Measurements from ENCODE around the gene TMEM140. TPM values are rescaled to one million over a fixed set of nuclear protein-coding genes. Genes with fewer than 3 reads are reported as not detected.

The TMEM140 gene
- total and polyA plus RNA-seq, 2 donors from 2014 or later = 28.2 to 31.3 TPM

GRCh38 chr7:135213831-135214230 lies 66.0 kb downstream of the TMEM140 start:
- Histone ChIP-seq H3K9ac (ENCODE audit: low read length in 3 of 3) (no peak overlapping the region), H3K9me3 (ENCODE audit: control insufficient read depth in 2 of 3, insufficient read depth in 1 of 3, low read length in 3 of 3) (no peaks in the 10 kb centered on the region), H3K27me3 (ENCODE audit: control insufficient read depth, insufficient read depth, low read length) (no peaks in the 10 kb centered on the region), H3K4me3 (ENCODE audit: low read length in 3 of 3) (no peak overlapping the region), H3K4me1 (ENCODE audit: control insufficient read depth in 2 of 3, insufficient read depth in 2 of 3, low read depth in 1 of 3, low read length in 3 of 3) (peaks cover 7 to 12% (median 9%) of the 10 kb centered on the region in 3 donors), H3K27ac (ENCODE audit: low read depth in 2 of 2, low read length in 2 of 2) (peak overlapping the region; percentile 7 to 27), H3K36me3 (ENCODE audit: control insufficient read depth in 2 of 3, insufficient read depth in 3 of 3, low read length in 3 of 3) (no peaks in the 10 kb centered on the region)
- TF ChIP-seq CTCF (IDR thresholded peaks at IDR 0.05; ENCODE audit: borderline replicate concordance, extremely low read depth, insufficient read depth) = no peak
- FAIRE-seq (no peak), DNase-seq (no peak)
- intact Hi-C loops (cut with DNase I) = no loop called here

GRCh38 chr7:135215180-135215579 lies 67.3 kb downstream of the TMEM140 start:
- no peak overlapping the region for H3K4me3 ChIP-seq (ENCODE audit: low read length in 3 of 3)
- no peaks in the 10 kb centered on the region for H3K36me3 ChIP-seq (ENCODE audit: control insufficient read depth in 2 of 3, insufficient read depth in 3 of 3, low read length in 3 of 3)
- FAIRE-seq = no peak
- peak overlapping the region; percentile 18 to 32 for H3K27ac ChIP-seq (ENCODE audit: low read depth in 2 of 2, low read length in 2 of 2)
- H3K4me1 ChIP-seq (ENCODE audit: control insufficient read depth in 2 of 3, insufficient read depth in 2 of 3, low read depth in 1 of 3, low read length in 3 of 3) = peaks cover 7 to 9% (median 8%) of the 10 kb centered on the region in 3 donors
- no peaks in the 10 kb centered on the region for H3K27me3 ChIP-seq (ENCODE audit: control insufficient read depth, insufficient read depth, low read length)
- no peak overlapping the region for H3K9ac ChIP-seq (ENCODE audit: low read length in 3 of 3)
- no peak for TF ChIP-seq CTCF (IDR thresholded peaks at IDR 0.05; ENCODE audit: borderline replicate concordance, extremely low read depth, insufficient read depth)
- intact Hi-C loops (cut with DNase I) = no loop called here
- H3K9me3 ChIP-seq (ENCODE audit: control insufficient read depth in 2 of 3, insufficient read depth in 1 of 3, low read length in 3 of 3) = no peaks in the 10 kb centered on the region
- DNase-seq = no peak

- FAIRE-seq (no peak), DNase-seq (no peak)
- no peak overlapping the region for H3K9ac ChIP-seq (ENCODE audit: low read length in 3 of 3)
- no peaks in the 10 kb centered on the region for H3K27me3 ChIP-seq (ENCODE audit: control insufficient read depth, insufficient read depth, low read length)
- intact Hi-C loops (cut with DNase I) = no loop called here
- peaks cover 7 to 9% (median 8%) of the 10 kb centered on the region in 3 donors for H3K4me1 ChIP-seq (ENCODE audit: control insufficient read depth in 2 of 3, insufficient read depth in 2 of 3, low read depth in 1 of 3, low read length in 3 of 3)
- H3K36me3 ChIP-seq (ENCODE audit: control insufficient read depth in 2 of 3, insufficient read depth in 3 of 3, low read length in 3 of 3) = no peaks in the 10 kb centered on the region
- H3K4me3 ChIP-seq (ENCODE audit: low read length in 3 of 3) = no peak overlapping the region
- peak overlapping the region; percentile 18 to 32 for H3K27ac ChIP-seq (ENCODE audit: low read depth in 2 of 2, low read length in 2 of 2)
- no peaks in the 10 kb centered on the region for H3K9me3 ChIP-seq (ENCODE audit: control insufficient read depth in 2 of 3, insufficient read depth in 1 of 3, low read length in 3 of 3)
- TF ChIP-seq CTCF (IDR thresholded peaks at IDR 0.05; ENCODE audit: borderline replicate concordance, extremely low read depth, insufficient read depth) = no peak
Observed at GRCh38 chr7:135215698-135216097, 67.8 kb downstream of the TMEM140 start.

Small RNA genes lying within 50 kb of the gene (microRNA-seq; reads per million reads assigned to microRNA genes)
- not detected for gene MIR6509

Other genes with a start within 250 kb of the TMEM140 start
- gene AGBL3, start 161.6 kb upstream of the TMEM140 start, total RNA-seq = 7.6 TPM
- 2.1 TPM for gene AGBL3, start 161.6 kb upstream of the TMEM140 start, polyA plus RNA-seq (ENCODE audit: insufficient read depth, low read depth, low replicate concordance)
- gene CYREN, start 22.6 kb downstream of the TMEM140 start, total RNA-seq = 89.3 TPM
- 39.4 TPM for gene CYREN, start 22.6 kb downstream of the TMEM140 start, polyA plus RNA-seq (ENCODE audit: insufficient read depth, low read depth, low replicate concordance)
- 73.9 TPM for gene WDR91, start 63.5 kb downstream of the TMEM140 start, total RNA-seq
- gene WDR91, start 63.5 kb downstream of the TMEM140 start, polyA plus RNA-seq (ENCODE audit: insufficient read depth, low read depth, low replicate concordance) = 27.8 TPM
- not detected for gene STRA8, start 85.8 kb downstream of the TMEM140 start, total RNA-seq
- 0.43 TPM for gene STRA8, start 85.8 kb downstream of the TMEM140 start, polyA plus RNA-seq (ENCODE audit: insufficient read depth, low read depth, low replicate concordance)